HG03457 (cell line): ENCODE results near the gene MICAL3.

Source experiments
- ATAC-seq: cut with Tn5 transposase; IDR thresholded peaks from one replicate; pipeline ENCODE4 v1.9.1; 2021; ENCODE audit warnings: moderate number of reproducible peaks; ENCODE audit not compliant: unreplicated experiment

Gene MICAL3

DNA sequence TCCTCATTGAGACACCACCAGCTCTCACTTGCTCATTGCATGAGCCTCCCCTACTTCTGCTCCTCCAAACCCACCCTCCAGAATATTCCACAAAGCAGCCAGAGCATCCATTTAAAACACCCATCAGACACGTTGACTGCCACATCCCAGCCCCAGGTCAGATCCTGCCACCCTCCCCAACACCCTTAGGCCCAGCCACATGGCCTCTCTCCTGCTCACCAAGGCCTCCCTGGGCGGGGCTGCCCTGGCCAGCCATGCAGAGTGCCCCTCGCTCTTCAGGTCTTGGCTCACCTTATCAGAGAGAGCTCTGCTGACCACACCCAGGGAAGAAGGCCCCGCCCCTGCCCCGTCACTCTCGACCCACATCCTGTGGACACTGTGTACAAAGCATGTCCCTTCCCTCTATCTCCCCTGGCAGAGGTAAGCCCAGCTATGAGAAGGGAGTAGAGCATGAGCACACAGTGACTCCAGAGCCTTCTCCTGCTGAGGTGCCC is 106.8 kb downstream of the MICAL3 start:
- ATAC-seq: no peak

GRCh38 chr22:17916226-17916889 is 108.0 kb downstream of the MICAL3 start:
- ATAC-seq: no peak

DNA sequence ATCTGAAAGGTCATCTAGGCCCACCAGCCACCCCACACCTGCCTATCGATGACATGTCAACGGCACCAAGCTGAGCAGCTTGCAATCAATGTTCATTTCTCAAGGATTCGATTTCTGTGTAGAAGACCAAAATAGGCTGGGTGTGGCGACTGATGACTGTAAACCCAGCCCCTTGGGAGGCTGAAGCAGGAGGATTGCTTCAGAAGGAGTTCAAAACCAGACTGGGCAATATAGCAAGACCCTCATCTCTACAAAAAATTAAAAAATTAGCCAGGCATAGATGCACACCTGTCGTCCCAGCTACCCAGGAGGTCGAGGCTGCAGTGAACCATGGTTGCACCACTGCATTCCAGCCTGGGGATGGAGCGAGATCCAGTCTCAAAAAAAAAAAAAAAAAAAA is 108.7 kb downstream of the MICAL3 start:
- ATAC-seq: no peak

DNA sequence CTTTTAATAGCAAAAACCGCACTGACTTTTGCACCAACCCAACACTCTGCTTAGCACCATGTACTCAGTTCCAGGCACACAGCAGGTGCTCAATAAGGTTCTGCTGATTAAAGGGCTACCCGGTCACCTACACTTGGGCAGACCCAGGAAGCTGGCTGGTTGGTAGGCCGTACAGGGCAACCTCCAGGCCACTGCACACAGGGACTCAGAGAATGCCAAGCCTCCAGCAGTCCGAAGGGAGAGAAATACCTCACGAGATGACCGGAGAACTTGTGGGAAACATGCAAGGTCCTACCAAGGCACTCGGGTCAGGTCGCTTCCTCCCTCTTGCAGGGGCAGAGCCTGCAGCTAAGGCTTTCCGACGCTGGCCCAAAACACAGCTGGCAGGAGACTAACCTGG is 109.2 kb downstream of the MICAL3 start:
- ATAC-seq: no peak

DNA sequence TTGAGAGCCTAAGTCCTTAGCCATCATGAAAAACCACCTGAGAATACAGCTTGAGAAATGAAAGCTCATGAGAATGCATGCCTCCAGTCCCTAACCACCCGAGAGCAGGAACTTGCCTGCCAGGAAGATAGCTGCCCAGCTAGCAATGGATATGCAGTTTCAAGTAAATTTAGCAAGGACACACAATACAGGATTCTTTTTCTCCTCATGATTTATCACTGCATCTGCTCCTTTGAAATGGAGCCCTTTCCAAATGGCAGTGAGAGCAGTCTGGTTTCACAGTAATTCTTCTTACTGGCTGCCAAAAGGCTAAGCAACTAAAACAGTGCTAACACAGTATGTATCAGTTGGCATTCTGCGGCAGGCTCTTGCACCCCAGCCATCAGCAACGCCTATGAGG is 109.9 kb downstream of the MICAL3 start:
- no peak for ATAC-seq

DNA sequence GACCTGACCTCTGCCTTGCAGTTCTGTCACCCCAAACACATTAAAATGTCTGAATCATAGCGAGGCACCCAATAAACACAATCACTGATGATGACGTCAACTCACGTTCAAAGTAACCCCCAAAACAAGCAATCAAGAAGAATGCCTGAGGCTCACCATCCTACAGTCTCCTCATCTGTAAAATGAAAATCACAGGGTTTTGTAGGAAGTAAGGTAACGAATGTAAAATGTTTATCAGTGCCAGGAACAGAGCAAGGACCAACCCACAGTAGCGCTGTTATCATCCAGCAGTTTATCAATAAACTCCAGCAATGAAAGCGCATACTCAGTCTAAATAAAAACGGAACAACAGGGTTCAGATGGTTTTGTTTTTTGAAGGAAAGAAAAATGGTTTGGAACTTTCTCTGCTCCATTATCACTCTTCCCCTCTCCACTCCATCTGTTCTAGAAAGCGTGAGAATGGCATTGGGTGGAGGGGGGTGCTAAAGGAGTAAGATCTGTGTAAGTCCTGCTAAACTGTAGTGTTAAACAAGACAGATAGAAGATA is 110.5 kb downstream of the MICAL3 start:
- no peak for ATAC-seq

- no peak for ATAC-seq
Measured at GRCh38 chr22:17912945-17913721, 111.2 kb downstream of the MICAL3 start.

DNA sequence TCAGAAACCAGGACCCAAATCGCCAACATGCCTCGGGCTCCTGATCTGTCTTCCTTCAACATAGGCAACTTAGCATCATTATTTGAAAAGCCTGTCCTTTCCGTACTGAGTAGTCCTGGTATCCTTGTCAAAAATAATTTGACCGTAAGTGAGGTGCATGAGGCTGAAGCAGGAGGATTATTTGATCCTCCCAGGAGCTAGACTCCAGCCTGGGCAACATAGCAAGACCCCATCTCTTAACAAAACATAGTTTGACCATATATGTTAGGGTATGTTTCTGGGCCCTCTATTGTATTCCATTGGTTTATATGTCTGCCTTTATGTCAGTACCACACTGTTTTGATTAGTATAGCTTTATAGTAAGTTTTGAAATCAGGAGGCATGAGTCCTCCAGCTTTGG is 112.5 kb downstream of the MICAL3 start:
- no peak for ATAC-seq

GRCh38 chr22:17911312-17911705 is 113.1 kb downstream of the MICAL3 start:
- ATAC-seq: no peak

DNA sequence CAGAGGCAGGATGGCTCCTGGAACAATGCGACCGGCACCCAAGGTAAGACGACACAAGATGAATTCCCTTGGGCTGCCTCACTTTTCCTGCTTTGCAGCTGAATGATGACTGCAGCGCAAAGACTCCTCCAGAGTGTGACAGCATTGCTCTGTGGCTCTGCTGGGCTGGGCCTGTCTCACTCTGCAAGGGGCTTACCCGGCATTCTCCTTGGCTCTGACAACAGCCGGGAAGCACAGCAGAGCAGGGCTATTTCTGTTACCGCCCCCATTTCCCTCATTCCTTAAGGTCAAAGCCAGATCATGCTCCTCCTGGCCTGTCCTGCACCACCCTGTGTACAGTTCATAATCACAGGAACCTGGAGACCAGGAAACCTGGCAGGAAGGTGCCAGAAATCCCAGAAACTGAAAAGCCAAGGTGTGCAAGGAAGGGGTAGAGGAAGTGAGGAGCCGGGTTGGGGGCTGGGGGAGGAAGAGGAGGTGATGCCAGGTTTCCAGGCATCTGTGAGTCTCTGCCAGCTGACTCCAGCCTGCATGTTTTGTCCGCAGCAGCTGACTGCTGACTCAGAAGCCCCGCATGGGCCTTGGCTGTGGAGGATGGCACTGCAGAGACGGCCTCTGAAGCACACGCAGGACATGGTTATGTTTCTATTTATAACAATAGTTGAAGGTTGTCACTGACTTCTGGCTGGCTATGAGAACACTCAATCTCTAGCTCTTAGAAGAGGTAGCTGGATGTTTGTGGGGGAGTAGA is 113.6 kb downstream of the MICAL3 start:
- no peak for ATAC-seq

- ATAC-seq: no peak
Measured at GRCh38 chr22:17907748-17908051, 116.7 kb downstream of the MICAL3 start.

- ATAC-seq: no peak
Measured at GRCh38 chr22:17906978-17907747, 117.2 kb downstream of the MICAL3 start.

- ATAC-seq: no peak
Measured at GRCh38 chr22:17905445-17905844, 118.9 kb downstream of the MICAL3 start.

DNA sequence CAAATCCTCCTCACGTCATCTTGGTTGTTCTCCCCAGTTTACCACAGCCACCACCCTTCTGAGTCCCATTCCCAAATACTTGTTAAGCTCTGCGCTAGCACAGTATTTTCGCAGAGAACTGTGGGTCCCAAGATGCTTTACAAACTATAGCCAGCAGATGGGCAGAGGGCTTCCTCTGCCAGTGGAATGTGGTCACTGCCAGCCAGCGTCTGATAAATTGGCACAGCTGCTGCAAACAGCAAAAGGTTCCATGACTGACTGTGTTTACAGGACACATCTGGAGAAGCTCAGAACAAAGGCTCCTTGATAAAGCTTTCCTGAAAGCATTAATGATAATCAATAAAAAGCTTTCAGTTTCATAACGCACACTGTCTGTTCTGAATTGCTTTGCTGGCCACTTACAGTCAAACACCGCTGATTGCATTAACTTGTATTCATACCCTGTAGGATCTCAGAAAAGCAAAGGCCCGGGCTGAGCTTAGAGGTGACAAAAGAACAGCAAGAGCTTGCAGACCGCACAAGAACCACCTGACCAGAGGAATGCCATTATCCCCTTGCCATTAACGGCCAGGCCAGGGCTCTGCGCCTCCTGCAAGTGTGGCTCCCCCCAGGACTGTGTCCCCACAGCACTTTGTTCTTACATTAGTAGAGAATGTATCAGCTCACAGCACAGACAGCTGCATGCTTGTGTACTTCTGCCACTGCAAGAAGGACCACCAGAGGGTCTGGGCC is 120.6 kb downstream of the MICAL3 start:
- no peak for ATAC-seq

GRCh38 chr22:17902960-17903359 is 121.4 kb downstream of the MICAL3 start:
- ATAC-seq: no peak

DNA sequence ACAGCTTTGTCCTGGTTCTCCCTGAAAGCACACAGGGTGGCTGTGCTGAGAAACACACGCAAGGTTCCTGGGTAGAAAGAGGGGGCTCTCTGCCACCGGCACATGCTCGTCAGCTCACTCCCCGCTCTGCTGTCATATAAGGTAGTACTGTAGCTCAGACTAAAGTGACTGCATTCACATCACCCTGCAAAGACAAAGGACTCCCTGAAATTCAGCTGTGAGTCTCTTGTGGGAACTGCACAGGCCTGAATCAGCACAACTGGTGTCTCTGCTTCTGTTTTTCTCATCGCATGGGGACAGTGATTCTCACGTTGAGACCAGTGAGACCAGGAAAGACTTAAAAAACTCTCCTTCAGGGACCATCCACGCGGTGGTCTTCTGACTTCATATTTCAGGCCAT is 126.0 kb downstream of the MICAL3 start:
- ATAC-seq: no peak

DNA sequence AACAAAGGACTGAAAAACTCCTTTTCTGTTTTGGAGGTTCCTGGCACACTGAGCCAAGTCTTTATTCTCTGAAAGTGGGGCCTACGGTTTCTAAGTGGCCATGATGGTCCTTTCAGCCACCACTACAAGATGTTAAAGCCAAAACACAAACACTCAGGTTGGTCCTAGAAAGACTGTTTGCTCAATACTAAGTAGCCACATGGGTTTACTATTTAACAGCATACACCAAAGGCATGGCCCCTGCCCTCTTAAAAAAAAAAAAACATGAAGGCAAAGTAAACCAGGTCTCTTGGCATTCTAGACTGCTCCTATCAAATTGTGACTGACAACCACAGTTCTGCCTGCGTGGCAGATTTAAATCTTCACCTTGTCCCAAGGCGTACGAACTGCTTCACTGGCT is 126.5 kb downstream of the MICAL3 start:
- ATAC-seq: no peak

GRCh38 chr22:17897426-17897825 is 126.9 kb downstream of the MICAL3 start:
- ATAC-seq: no peak

DNA sequence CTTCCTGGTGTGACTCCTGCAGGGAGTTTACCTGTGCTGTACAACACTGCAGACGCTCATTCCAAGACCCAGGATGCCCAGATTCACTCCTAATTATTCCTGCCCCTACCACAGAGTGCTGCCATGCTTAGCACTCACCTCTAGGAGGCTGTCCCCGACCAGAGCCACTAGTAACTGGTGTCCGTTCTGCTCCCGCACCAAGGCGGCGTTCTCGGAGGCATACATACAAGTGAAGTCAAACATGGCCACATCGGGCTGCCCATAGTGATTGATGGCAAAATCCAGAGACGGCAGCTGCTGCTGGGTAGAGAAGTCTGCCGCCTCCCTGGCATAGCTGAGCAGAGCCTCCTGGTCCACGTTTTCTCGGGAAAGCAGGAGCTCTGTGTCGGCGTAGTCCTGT is 127.8 kb downstream of the MICAL3 start:
- no peak for ATAC-seq

DNA sequence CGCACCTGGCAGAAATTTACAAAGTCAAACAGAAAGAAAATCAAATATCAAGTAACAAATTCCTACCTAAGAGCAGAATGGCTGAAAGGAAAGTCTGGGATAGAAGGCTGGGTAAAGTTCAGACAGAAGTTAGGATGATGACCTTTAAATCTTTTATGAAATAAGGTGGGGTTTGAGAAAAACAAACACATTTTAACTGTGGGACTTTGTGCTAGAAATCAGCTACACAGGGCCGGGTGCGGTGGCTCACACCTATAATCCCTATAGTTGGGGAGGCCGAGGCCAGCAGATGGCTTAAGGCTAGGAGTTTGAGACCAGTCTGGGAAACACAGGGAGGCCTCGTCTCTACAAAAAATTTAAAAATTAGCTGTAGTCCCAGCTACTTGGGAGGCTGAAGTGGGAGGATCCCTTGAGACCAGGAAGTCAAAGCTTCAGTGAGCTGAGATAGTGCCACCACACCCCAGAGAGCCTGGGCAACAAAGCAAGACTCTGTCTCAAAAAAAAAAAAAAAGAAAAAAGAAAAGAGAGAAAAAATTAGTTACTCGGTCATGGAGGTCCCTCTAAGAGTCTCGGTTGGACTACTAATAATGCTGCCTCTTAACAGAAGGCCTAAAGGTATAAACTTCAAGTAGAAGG is 130.3 kb downstream of the MICAL3 start:
- no peak for ATAC-seq
